ENCODE results near the gene EML3.
"Not testable (repeated sequence)": the region's sequence is repeated elsewhere in the genome, so short reads cannot be mapped to it uniquely, and the experiment has no call there.

EML3 gene

DNA sequence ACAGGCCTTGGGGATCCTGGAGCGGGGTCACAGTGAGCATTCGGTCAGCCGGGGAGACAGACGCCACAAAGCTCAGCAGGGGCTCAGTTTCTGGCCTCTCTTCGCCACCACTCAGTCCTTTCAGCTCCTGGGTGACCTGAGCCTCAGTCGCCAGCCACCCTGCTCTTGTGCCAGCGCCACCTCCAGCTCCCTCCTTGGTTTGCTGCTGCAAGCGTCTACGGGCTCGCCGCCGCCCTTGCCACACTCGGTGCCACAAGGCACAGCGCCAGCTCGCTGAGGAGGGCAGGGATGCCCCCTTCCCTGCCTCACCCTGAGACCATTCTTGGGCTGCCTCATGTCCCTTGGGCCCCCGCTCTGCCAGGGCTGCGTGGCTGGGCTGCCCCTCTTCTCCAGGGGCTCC lies 37.4 kb downstream of the EML3 start:
- TF ChIP-seq GATA1 (IDR thresholded peaks at IDR 0.05; ENCODE audit: low read depth, low read length), result no peak
- no peak for TF ChIP-seq POLR2A (IDR thresholded peaks at IDR 0.05; ENCODE audit: low read length)
- DNase-seq, result no peak

DNA sequence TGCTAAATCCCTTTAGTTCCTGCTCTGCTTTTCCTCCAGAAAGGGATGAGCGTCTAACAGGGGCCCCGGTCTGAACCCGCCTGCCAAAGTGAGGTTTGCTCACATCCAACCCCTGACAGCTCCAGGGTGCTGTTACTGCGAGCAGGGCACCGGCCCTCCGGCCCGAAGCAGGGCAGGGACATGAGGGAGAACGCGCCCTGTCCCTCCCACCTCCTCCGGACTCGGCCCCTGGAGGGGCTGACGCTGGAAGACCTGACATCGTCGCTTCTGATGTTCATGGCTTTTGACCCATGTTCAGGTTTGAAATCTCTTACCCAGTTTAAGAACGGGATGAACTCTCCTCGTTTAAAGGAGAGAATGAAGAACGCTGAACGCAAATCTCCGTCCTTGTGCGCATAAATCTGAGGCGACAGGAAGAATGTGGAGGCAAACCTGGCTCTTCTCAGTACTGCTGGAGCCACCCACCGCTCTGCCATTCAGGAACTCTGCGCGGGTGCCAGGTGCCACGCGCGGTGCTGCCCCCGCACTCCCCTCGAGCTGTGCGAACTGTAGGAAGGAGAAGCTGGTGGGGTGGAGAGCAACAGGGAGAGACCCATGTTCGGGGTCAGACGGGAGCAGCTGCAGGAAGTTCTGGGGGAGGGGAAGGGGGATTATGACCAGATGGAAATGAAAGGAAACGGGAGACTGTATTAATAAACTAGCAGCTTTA lies 38.1 kb downstream of the EML3 start:
- DNase-seq, result no peak
- TF ChIP-seq GATA1 (IDR thresholded peaks at IDR 0.05; ENCODE audit: low read depth, low read length) (no peak), POLR2A (IDR thresholded peaks at IDR 0.05; ENCODE audit: low read length) (no peak)

DNA sequence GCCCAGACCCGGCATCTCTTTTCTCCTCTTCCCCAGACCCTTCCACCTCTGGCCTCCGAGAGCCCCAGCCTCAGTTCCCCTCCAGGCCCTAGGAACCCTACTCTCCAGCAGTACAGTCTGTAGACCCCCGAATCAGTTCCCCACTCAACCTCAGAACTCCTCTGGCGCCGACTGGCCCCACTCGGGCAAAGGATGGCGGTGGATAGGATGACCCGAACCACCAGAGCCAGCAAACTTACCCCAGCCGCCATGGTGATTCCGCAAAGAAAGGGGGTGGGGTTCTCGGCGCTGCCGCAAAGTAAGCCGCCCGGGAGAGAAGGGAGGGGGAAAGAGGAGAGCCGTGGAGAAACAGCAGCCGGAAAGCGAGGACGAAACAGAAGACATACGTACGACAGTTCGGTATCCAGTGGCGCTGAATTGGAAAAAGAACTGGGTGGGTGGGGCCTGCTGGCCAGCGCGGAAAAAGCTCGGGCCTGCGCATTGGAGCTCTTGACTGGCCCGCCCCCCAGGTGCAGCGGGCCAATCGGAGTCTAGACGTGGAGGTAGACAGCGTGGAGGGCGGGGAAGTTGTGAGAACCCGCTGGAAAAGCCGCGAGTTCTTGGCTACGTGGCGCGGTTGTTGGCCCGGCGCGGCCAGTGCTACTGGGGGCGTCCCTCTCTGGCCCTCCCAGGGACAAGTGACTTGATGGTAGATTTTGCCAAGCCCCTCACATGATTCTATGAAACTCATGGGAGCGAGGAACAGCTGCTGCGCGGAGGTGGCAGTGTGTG lies 38.8 kb downstream of the EML3 start, which contains the start of gene EEF1G:
Gene EEF1G (minus strand): TSS at position 300 of the 771 bp plus-strand sequence. CDS start 49 bp downstream, at position 251.
- TF ChIP-seq GATA1 (IDR thresholded peaks at IDR 0.05; ENCODE audit: low read depth, low read length) (no peak), POLR2A (IDR thresholded peaks at IDR 0.05; ENCODE audit: low read length) (peak; percentile 76)
- peak; percentile 100 for DNase-seq

DNA sequence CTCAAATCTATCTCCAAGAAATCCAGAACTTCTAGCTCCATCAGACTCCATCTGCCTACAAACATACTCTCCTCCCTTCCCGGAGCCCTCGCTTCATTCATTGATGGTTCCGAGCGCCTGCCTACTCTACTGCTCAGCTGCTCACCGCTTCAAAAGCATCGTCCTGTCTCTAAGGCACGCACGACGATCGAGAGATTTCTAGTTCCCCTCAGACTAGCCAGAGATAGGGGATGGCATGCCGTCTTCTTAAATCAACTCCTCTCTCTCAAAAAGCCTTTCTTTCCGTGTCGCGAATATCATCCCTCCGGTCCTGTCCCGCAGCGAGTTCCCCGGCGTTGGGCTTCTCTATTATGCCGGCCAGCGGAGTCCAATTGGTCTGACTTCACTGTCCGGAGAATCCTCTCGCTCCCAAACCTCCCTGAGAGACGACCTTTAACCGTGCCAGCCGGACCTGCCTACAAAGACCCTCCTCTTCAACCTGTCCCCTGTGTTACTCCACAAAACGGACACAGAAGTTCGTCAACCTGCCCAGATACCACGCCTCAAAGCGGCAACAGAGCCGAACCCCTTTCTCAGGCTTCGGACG lies 39.5 kb downstream of the EML3 start:
- TF ChIP-seq POLR2A (IDR thresholded peaks at IDR 0.05; ENCODE audit: low read length) (no peak), GATA1 (IDR thresholded peaks at IDR 0.05; ENCODE audit: low read depth, low read length) (no peak)
- peak; percentile 55 to 64 for DNase-seq

DNA sequence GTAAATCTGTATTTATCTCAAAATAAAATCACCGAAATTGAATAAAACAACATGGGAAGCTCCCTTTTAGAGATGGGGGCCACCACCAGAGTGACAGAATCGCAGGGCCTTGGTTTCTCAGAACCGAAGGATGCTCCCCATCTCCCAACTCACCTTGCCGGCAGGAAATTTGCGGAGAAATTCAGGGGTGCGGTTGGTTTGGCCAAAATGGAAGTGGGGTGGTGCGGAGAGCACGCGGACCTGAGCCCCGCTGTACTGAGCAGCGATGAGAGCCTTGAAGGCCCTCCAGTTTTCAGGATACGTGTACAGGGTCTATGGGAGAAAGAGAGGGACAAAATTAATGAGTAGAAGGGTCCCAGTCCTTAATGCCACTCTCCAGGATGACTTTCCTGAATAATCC lies 40.1 kb downstream of the EML3 start:
- no peak for DNase-seq
- TF ChIP-seq POLR2A (IDR thresholded peaks at IDR 0.05; ENCODE audit: low read length), result no peak
- TF ChIP-seq GATA1 (IDR thresholded peaks at IDR 0.05; ENCODE audit: low read depth, low read length), result no peak

DNA sequence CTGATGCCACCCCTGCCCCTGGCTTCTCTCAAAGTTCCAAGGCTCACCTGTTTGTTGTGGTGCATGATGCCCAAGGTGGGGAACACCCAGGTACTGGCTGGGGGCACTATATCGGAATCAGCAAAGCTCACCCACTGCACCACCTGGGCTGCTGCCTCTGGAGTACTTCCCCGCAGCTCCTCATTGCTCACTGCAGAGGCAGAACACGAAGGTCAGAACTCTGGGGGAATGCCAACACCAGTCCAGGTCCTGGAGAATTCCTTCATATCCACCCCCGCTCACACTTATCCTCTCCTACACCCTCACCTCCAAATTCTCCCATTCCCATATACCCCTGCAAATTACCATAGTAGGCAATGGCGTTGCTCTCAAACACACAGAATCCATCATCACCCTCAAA lies 41.1 kb downstream of the EML3 start:
- not testable (repeated sequence) for DNase-seq

DNA sequence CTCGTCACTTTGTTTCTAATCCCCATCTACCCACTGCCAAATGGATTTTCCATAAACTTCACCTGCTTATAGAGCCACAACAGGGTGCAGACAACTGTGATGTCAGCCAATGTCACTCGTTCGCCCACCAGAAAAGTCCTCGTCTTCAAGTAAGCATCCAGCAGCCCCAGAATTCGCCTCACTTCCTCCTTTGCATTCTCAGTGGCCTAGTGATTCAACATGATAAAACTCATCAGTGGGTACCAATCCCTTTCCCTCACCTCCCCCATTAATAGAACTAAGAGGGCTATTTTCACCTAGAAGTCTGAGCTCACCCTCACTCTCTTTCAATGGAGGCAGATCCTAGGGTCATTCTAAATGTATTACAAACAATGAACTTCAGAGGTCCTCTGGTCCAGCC lies 41.7 kb downstream of the EML3 start:
- not testable (repeated sequence) for DNase-seq

DNA sequence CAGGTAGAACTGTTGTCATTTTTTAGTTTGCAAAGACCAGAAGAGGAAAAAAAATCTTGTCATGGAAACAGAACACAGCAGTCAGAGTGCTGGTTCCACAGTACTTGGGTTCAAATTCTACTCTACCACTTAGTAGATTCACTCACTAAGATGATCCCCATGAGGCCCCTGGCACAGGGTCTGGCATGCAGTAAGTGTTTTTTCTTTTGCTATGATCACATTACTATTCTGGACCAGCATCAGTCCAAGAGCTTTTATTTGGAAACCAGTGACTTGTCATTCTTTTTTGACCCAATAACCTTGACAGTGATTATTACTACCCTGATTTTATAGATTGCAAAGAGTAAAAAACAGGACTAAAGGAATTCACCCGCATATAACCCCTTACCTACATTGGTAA lies 43.0 kb downstream of the EML3 start:
- no peak for DNase-seq
- TF ChIP-seq GATA1 (IDR thresholded peaks at IDR 0.05; ENCODE audit: low read depth, low read length) (no peak), POLR2A (IDR thresholded peaks at IDR 0.05; ENCODE audit: low read length) (no peak)

DNA sequence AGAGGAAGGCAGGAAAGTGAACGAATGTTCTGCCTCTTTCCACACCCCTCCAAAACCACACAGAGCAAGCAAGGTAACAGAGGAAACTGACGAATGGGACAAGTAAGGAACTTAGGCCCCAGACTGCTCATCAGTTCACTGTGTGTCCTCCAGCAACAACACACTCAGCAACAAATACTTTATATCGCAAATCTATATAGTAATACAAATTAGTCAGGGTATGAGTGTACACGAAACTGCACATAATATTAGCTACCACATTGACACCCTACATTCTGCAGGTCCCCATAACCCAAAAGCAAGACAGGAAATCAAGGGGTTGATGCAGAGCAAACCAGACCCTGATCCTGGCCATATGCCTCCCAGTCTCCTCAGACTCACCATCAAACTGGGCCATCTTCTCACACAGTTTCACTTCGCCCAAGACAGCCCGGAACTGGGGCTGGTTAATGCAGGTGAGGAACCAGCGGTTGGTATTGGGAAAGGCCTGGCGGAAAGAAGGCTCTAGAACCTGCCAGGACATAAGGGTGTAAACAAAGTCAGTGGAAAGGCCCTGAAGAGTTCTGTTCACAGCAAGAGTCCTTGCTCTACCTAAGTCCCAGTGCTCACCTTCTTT lies 45.4 kb downstream of the EML3 start:
- no peak for TF ChIP-seq POLR2A (IDR thresholded peaks at IDR 0.05; ENCODE audit: low read length)
- TF ChIP-seq GATA1 (IDR thresholded peaks at IDR 0.05; ENCODE audit: low read depth, low read length), result no peak
- no peak for DNase-seq

DNA sequence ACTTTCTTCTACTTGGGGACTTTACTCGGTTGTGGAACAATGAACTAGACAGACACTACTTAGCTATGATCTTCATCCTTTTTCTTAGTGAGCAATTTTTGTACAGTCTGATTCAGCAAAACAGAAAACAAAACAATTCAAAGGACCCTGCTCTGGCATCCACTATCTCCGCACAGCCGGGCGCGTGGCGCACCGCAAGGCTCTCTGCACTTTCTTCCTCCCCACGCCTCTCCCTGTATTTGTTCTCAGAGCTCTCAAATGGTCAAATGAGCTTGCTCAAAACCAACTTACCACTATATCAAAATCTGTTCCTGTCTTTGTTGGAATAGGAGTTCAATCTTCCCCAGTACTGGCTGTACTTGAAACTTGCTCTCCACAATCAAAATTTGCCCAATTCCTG lies 46.3 kb downstream of the EML3 start:
- no peak for DNase-seq
- TF ChIP-seq GATA1 (IDR thresholded peaks at IDR 0.05; ENCODE audit: low read depth, low read length) (no peak), POLR2A (IDR thresholded peaks at IDR 0.05; ENCODE audit: low read length) (no peak)

DNA sequence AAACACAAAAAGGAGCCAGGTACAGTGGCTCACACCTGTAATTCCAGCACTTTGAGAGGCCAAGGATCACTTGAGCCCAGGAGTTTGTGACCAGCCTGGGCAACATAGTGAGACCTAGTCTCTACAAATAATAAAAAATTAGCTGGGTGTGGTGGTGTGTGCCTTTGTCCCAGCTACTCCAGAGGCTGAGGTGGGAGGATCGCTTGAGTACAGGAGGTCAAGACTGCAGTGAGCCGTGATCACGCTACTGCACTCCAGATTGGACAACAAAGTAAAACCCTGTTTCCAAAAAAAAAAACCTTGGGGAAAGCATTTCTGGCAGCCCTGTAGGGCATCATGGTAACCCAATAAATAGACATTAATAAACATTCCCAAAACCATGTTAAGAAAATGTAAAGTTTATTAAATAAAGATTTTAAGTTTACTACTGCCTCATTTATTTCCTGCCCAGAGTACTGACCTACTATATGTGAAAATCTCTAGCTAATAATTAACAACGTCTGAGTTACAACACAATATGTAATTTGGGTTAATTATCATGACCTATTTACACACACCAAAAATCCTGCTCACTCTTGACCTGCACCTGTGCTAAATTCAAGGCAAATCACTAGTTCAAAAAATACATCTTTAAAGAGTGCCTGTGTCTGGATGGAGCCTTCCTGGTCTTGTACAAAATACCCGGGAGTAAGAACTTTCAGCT lies 47.3 kb downstream of the EML3 start:
- TF ChIP-seq POLR2A (IDR thresholded peaks at IDR 0.05; ENCODE audit: low read length) (no peak), GATA1 (IDR thresholded peaks at IDR 0.05; ENCODE audit: low read depth, low read length) (no peak)
- no peak for DNase-seq

DNA sequence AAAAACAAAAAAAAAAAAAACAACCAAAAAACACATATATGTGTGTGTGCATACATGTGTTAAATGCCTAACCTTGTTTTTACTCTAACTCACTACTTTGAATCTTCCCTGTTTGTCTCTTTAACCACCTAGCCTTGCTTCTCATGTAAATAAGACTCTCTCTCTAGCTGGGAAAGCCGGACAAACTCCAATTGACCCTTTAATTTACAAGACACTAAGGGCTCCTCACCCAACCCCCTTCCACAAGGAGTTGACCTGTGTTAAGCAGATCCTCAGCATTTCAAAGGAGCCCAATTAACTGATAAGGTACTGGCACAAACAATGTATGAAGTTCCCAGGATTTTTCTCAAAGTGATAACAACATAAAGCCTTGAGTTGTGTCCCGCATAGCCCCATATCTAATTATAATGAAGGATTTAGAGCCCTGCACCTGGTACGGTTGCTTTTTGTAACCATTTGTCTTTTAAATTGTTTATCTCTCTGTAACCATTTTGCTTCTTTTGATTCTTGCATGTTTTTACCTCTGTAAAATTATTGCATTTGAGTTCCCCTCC lies 50.8 kb downstream of the EML3 start:
- DNase-seq, result not testable (repeated sequence)

DNA sequence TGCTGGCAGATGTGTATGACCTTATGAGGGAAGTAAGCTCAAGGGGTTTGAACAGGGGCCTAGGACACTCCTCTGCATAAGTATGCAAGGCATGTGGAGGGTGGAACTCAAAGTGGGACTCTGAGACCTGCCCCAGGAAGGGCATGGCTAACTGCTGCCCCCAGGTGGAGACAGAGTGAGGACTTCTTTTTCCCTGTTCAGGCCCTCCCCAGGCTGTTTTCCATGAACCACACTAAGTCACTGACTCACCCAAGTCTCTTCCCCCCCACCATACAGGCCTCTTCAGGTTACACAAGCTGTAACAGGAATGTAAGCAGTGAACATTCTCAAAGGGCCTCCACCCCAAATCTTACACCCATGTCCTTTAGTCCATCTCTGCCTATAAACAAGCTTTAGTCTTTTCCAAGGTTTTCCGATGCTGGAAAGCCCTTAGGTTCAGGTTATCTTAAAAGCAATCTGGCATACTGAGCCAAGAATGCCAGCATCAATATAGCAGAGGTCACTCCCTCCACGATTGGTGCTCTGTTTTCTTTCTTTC lies 51.9 kb downstream of the EML3 start:
- no peak for TF ChIP-seq GATA1 (IDR thresholded peaks at IDR 0.05; ENCODE audit: low read depth, low read length)
- no peak for TF ChIP-seq POLR2A (IDR thresholded peaks at IDR 0.05; ENCODE audit: low read length)
- DNase-seq, result peak; percentile 80 to 89

DNA sequence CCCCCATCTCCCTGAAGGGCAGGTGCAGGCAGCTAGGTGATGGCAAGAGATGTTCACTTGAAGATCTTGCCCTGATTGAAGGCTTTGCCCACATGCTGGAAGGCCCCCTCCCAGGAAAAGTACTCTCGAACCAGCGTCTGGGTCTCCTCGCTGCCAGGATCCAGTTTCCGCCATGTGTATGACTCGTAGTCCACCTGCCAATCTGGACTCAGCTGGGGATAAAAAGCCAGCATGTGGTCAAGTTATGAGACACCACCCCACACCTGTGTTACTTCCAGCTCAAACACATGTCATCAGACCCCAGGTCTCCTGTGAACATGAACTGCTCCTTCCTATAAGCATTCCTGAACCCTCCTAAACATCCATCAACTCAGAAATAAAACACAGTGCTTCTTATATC lies 52.9 kb downstream of the EML3 start:
- not testable (repeated sequence) for DNase-seq
